Limb (tissue), 2 donors: ENCODE data around the gene ZCCHC8.

Source experiments
- DNase-seq, 2 donors: peaks; one replicate each; pipeline ENCODE4 v3.0.0-alpha.2; 2016; ENCODE audit errors: extremely low spot score in 2 of 2

ZCCHC8 gene

DNA sequence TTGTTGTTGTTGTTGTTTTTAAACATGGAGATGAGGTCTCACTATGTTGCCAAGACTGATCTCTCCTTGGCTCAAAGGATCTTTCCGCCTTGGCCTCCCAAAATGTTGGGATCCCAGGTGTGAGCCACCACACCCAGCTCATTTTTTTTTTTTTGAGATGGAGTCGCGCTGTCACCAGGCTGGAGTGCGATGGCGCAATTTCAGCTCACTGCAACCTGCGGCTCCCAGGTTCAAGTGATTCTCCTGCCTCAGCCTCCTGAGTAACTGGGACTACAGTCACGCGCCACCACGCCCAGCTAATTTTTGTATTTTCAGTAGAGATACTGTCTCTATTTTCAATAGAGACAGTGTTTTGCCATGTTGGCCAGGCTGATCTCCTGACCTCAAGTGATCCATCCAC is 73.3 kb downstream of the ZCCHC8 start:
- no peak for DNase-seq

DNA sequence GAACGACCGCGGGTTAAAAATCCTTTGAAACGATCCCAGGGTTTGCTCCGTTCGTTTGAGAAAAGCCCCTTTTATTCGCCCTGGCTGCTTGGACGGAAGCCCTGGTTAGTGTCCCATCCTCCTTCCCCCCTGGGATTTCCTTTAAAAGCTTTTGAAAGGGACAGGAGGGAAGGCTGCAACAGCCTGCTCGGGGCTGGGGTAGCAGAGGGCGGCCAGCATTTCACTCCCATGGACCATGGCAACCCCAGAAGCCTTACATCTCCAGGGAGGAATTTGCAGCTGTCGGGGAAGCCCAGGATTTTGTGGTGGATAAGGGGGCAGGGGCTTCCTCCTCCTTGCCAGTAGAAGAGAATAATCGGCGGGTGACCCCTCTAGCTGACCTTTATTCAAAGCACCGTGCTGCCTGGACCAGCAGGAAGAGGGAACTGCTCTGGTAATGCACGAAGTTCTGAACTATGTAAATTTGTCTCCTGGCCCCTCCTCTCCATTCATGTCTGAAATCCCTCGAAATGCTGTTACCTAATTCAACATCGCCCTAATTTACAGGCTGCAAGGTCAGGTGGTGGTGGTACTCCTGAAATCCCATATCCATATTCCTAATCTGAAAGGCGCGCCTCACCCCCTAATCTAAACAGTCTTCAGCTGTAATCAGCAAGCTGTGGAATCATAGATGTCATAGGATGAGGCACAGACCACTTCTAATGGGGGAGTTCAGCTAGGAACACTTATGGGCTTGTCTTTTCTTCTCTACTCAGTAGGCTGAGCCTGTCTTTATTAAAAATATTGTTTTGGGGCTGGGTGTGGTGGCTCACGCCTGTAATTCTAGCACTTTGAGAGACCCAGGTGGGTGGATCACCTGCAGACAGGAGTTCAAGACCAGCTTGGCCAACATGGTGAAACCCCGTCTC is 77.2 kb downstream of the ZCCHC8 start:
- peak; percentile 22 to 70 for DNase-seq

DNA sequence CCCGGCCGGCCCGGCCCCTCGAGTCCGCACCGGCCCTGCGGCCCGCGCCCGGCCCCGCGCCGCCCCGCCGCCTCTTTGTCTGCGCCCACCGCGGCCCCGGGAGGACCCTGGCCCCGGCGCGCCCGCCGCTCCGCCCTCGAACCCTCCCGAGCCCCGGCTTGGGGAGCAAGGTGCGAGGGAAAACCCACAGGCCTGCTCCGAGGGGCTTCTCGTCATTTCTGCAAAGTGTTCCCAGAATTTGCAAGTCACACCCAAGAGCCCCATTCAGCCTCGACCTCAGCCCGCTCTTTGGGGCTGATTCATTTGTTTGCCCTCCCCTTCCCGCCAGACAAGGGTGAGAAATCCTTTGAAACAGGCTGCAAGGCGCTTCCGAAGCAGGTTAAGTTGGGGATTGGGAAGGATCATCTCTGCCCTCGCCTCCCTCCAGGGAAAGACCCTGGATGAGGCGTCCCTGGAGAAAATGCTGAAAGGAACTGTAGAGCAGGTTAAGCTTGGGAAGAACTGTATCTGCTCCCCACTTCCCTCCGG is 77.9 kb downstream of the ZCCHC8 start:
- DNase-seq: peak; percentile 8 to 75

DNA sequence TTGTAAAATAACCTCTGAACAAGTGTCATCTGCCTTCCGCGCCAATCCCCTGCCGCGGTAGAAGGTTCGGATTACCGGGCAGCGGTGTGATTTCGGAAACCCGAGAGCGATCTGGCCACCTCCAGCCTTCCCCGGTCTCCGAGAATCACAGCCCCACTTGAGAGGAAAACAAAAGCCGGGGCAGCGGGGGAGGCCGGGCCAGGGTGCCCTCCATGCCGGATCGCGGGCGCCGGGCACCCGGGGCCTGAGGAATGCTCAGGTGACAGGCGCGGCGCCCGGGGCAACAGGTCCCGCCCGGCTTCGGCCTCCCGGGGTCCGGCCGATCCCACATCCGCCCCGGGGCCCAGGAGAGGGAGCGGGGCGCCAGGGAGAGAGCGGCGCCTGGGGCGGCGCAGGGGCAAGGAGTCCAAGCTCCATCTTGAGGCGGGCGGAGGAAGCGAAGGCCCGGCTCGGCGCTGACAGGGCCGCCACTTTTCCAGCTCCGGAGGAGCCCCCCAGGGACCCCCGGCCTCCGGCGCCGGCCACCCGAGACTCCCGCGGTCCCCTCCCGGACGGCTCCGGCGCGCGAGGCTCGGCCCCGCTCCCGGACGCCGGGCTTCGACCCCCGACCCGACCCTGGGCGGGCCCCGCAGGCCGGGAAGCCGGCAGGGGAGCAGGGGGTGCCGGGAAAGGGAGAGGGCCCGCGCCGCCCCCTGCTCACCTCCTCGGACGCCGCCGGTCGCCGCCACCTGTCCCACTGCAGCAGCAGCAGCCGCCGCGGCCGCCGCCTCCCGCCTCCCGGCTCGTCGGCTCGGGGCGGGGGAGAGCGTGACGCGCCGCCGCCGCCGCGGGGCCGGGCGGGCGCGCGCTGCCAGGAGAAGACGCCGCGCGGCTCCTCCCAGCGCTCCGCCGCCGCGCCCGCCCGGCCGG is 78.7 kb downstream of the ZCCHC8 start, which contains the start of gene CLIP1:
Gene CLIP1 (minus strand): TSS at position 849 of the 909 bp plus-strand sequence. CDS start 42,217 bp downstream, outside the sequence.
- peak; percentile 54 to 83 for DNase-seq
